ENCODE results near the gene SORL1-AS1.
"Not testable (repeated sequence)": the region's sequence is repeated elsewhere in the genome, so short reads cannot be mapped to it uniquely, and the experiment has no call there.

DNA sequence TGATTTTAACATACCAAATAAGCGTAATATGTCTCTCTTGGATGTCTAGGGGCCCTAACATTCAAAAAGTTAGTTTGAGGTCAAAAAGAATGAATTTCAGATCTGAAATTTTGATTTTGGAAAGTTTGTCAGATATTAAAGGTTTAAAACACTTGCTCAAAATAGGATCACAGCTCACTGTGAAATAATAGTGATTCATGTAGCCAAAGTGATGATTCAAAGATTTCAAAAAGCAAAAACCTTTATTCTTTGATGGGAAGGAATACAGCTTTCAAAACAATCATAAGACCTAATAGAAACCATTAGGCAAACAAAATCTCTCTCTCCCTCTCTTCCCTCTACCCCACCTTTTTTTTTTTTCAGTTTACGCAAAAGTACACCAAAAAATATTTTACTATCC is 42.7 kb downstream of the SORL1-AS1 start:
- not testable (repeated sequence) for TF ChIP-seq POLR2AphosphoS5, POLR2A (IDR thresholded peaks at IDR 0.05; ENCODE audit: low read depth, low read length)

Data from GM12892 (cell line).